ENCODE results near the gene HOXA1.
"Not testable (repeated sequence)": the region's sequence is repeated elsewhere in the genome, so short reads cannot be mapped to it uniquely, and the experiment has no call there.

HOXA1 gene

GRCh38 chr7:27091105-27091504 lies 4.7 kb downstream of the HOXA1 start:
- DNase-seq: no peak

GRCh38 chr7:27088002-27088922 lies 7.5 kb downstream of the HOXA1 start:
- no peak for DNase-seq

- DNase-seq: no peak
These were observed 12.2 kb downstream of the HOXA1 start for GRCh38 chr7:27083646-27084045.

DNA sequence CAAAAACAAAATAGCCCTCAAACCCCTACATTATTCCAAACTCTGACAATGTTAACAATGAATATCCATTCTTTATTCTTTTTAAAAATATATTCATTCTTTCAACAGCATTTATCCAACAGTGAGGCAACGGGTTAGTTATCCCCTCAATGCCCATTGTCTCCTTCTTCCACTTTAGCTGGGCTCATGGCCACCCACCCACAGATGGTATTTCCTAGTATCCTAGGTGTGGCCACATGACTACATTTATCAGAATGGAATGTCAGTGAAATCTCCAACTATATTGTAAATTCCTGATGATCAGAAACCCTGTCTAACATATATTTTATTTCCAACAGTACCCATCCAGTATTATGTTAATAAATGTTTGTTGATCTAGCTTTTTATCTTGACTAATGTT lies 13.6 kb downstream of the HOXA1 start:
- no peak for DNase-seq

- DNase-seq: peak; percentile 67
These were observed 14.9 kb downstream of the HOXA1 start for GRCh38 chr7:27080844-27081436.

GRCh38 chr7:27079234-27079975 lies 16.4 kb downstream of the HOXA1 start:
- no peak for DNase-seq

GRCh38 chr7:27078616-27079233 lies 17.1 kb downstream of the HOXA1 start:
- DNase-seq: no peak

DNA sequence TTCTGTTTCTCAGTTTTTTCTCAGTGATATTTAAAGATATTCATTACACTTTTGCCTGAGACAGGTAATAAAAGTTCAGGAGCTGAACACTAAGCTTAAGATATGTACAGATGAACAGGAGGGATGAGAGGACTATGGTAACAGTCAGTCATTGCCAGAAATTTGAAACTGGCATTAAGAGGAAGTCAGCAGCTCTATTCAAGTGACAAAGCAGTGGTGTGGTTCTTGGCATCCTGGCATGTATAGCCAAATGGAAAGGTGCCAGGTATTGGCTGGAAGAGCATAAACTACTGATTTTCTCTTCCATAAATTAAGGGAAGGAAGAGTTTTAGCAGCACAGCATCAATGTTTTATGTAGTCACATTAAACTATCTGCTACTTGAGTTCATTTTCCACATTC lies 22.7 kb downstream of the HOXA1 start:
- DNase-seq: peak; percentile 39

GRCh38 chr7:27071622-27072390 lies 24.0 kb downstream of the HOXA1 start:
- DNase-seq: peak; percentile 87

GRCh38 chr7:27068259-27068658 lies 27.5 kb downstream of the HOXA1 start:
- no peak for DNase-seq

DNA sequence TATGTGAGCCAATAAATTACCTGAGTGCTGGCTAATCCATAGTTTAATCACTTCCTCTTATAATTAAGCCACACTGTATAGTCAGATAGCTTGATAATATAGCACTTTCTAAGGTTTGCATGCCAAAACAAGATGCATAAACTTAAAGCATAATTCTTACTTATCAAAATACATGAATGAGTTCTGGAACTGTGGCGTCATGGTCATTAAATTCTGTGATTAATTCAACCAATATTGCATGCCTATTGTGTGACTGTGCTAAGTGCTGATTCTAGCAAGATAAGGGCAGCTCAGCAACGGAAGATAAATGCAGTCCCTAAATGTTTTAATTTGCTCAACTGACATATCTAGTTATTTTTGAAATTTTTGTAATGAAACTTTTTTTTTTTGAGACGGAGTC lies 29.7 kb downstream of the HOXA1 start:
- DNase-seq: no peak

DNA sequence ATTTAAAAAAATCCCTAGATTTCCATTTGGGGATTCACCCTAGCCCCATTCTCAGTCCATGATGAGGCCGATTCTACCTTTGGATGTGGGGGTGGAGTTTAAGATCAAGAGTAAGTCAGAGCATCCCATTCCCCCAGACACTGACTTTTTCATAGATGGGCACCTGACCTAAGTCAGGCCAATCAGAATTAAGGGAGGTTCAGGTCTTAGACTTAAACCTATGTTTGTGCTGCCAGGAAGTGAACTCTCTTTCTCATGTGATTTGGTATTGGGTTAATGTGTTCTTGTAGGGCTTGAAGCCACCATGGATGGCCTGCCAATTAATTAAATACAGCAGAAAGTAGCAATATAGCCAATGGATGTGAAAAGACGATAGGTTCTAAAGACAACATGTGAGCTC lies 30.1 kb downstream of the HOXA1 start:
- no peak for DNase-seq

DNA sequence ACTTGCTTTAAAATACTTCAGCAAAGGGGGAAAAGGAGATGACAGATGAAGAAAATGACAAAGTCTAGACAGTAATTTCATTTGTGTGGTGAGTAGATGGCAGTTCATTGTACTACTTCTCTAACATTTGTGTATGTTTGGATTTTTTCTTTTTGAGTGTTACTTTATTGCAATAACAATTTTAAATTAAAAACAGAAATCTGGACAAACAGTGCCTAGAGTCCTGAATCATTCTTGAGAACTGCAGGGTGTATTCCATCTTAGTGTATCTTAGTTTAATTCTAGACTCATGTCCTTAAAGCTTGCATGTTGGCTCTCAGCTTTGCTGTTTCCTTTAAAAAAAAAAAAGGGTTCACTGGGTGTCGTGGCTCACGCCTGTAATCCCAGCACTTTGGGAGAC lies 31.1 kb downstream of the HOXA1 start:
- DNase-seq: no peak

- DNase-seq: no peak
These were observed 31.6 kb downstream of the HOXA1 start for GRCh38 chr7:27064159-27064558.

DNA sequence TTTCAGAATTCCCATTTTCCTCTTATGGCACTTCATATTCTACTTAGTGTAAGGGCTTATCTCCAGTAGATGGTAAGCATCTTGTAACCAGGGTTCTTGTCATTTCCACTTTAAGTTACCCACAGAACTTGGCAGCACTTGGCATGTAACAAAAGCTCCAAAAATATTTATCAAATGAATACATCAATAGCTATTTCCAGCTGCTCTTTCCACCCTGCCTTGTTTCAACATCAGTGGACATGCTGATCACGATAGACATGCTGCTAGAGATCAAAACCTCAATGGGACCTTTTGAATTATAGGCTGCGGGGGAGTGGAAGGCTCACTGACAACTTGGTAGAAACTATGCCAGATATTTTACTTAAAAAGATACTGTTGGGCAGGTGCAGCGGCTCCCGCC lies 32.9 kb downstream of the HOXA1 start:
- DNase-seq: no peak

- no peak for DNase-seq
These were observed 42.6 kb downstream of the HOXA1 start for GRCh38 chr7:27053153-27053552.

DNA sequence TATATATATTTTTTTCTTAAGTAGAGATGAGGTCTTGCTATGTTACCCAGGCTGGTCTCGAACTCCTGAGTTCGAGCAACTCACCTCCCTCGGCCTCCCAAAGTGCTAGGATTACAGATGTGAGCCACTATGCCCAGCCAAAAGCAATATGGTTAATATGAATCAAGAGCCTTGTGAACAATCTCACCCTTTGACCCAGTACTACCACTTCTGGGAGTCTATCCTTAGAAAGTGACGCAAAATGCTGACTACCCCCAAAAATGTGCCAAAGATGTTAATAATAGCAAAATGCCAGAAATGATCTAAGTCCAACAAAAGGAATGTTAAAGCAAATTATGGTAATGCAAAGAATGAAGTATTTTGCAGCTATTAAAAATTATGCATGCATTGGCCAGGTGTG lies 44.3 kb downstream of the HOXA1 start:
- no peak for DNase-seq

- DNase-seq: no peak
These were observed 47.4 kb downstream of the HOXA1 start for GRCh38 chr7:27048438-27048837.

GRCh38 chr7:27046854-27047549 lies 48.8 kb downstream of the HOXA1 start:
- peak; percentile 48 for DNase-seq

GRCh38 chr7:27045972-27046371 lies 49.8 kb downstream of the HOXA1 start:
- not testable (repeated sequence) for DNase-seq

DNA sequence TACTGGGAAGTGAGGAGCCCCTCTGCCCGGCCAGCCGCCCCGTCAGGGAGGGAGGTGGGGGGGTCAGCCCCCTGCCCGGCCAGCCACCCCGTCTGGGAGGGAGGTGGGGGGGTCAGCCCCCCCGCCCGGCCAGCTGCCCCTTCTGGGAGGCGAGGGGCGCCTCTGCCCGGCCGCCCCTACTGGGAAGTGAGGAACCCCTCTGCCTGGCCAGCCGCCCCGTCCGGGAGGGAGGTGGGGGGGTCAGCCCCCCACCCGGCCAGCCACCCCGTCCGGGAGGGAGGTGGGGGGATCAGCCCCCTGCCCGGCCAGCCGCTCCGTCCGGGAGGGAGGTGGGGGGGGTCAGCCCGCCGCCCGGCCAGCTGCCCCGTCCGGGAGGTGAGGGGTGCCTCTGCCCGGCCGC lies 50.7 kb downstream of the HOXA1 start:
- DNase-seq: not testable (repeated sequence)

Measured in hematopoietic multipotent progenitor cell treated with erythropoietin and hydrocortisone succinate and interleukin-3 and kit ligand, for 4 days (in vitro differentiated cells).